ENCODE results near the gene ARX.

ARX gene

DNA sequence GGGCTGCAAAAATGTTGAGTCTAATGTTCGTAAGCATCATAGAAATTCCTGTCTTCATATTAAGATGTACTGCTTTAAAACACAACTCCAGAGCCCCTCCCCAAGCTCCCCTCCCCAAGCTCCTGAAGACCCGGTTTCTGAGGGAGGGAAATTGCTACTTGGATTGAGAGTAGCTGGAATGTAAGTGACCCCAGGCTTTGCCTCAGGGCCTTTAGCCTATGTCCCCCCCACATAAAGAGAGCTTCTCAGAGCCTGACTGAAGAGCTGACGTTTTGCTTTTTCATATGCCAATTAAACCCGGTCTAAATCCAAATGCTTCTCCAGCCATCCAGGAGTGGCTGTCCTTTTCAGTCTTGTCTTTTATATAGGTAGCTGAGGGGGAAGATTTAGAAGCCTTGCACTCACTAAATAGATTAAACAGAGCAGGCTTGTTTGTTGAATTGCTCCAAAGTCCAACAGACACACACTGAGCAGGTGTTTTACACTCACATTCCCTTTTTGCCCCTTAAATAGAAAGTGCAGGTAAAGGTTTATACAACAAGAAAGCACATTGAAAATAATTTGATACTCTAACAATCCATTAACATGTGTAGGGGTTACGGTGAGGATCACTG is 19.6 kb downstream of the ARX start:
- no peak for DNase-seq

DNA sequence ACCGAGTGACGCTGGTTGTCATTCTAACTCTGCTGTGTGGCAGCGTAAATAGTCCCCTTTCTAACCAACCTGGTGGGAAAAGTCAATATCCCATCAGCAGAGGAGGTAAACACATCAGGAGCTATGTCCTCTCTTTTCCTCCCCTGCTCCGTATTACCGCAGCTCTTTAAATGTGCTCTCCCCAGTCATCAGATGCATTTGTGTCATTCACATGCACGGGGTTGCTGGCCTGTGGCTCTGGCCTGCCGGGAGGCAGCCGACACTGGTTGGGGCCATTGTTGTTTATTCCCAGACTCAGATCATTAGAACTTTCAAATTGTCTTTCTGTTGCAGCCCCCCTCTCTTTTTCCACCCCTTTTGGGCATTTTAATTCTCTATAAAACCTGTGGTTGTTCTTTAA is 21.9 kb downstream of the ARX start:
- no peak for DNase-seq

DNA sequence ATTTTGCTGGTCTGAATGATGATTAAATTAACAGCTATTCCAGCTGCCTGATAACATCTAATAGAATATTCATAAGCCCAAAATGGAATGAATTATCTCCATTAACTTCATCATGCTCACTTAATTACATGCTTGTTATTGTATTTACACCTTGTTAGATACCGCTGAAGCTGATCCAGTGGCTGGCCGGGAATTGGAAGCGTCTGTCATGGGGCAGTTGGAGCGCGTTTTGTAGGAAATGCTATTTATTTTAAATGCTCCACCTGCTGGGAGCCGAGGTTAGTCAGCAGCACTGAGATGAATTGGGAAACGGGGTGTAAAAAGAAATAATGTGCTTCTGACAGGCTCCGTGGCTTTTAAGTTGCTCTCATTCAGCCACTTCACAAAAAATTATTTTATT is 25.2 kb downstream of the ARX start:
- DNase-seq = no peak

DNA sequence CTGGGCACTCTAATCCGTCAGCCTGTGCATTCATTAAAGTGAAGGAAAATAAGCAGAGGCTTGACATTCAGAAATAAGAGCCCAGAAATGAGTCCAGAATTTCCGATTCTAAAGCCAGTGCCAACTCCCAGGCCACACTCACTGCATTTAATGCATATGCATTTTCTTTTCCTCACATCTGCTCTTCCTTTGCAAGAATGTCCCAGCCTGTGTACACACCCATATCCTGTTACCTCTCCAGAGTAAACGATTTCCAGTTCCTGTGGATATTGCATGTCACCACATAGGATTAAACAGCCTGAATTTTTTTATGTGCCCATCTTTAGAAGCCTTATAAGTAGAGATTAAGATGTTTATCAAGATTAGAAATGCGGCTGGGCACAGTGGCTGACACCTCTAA is 27.5 kb downstream of the ARX start:
- DNase-seq = no peak

DNA sequence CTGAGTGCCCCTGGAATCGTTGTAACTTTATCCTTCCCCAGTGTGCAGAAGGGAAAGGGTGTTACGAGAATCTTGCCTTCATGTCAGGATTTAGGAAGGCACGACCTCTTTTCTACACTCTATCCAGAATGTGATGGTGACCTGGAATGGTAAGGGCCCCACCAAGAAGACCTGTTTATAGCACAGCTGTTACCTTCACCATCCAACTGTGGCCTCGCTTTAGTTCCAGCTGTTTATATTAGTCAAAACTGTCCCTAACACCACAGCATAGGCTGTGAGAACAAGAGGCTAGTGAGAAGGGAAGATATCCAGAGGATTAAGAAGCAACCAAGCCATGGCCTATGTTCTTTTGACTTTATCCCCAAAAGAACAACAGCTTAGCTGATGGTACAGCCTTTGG is 28.0 kb downstream of the ARX start:
- DNase-seq = no peak

DNA sequence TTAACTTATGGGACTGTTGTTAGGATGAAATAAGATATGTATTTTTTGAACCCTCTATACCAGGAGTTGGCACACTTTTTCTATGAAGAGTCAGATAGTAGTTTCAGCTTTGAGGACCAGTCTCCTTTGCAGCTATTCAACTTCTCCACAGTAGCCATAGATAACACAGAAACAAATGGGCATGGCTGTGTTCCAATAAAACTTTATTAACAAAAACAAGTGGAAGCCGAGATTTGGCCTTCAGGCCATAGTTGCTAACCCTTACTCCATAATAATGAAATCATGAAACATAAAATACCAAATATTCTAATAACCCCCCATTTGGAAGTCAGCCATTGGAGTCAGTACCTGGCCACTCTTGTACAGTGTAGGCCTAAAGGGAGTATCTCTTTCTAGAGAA is 30.6 kb downstream of the ARX start:
- DNase-seq = no peak

DNA sequence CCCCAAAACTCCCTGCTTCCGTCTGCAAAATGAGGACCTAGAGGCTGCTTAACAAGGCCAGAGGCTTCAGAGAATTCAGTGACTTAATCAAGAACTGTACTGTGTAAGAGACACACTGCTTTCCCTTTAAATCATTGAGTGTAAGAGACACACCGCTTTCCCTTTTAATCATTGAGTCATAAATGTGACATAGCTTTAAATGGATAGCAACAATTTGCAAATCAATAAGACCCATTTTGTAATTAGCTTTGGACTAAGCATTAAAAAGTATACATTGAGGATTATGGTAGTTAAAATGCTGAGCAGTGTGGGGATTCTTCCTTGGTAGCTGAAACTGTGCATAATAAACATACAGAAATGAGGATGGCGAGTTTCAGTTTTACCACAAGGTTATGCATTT is 31.8 kb downstream of the ARX start:
- DNase-seq = no peak

DNA sequence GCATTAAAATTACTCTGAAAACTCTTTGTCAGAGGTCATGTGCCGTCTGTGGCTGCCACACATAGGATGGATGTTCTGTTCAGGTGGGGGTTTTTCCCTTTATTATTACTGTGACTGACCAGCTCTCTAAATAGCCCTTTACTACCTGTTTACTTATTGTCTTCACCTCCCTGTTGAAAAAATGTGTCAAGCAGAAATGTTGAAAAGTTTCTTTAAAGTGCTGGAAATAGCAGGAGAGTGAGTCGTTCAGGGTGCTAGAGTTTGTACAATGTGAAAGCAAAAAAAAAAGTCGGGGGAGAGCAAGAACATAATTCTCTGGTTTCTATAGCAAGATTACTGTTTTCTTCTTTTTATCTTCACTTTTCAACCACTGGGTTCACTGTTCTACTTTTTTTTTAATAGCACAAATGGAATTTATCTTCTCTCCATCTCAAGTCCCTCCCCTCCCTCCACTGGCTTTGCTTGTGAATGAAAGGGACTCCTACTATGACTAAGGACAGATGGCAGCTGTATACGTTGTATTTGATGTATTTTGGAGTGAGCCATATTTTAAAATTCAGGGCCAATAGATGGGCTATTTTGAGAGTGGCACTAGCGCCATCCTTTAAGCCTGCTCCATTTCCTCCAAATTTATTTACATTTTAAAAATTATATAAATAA is 33.3 kb downstream of the ARX start:
- DNase-seq = no peak

DNA sequence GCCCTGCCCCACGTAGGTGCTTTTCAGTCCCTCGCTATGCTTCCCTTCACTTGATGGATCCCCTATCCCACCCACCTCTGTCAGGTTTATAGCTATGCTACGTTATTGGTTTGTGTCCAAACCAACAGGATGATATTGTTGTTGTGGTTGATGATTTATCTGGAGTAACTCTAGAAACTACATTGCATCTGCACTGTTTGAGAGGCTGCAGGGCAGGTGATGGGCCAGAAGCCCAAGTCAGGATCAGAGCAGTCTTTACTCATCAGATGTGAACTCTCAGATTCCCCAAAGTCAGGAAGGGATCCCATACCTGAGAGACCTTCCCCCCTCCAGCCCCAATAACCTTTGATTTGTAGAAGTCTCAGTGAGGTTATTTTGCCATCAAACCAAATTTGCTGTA is 34.7 kb downstream of the ARX start:
- DNase-seq = no peak

DNA sequence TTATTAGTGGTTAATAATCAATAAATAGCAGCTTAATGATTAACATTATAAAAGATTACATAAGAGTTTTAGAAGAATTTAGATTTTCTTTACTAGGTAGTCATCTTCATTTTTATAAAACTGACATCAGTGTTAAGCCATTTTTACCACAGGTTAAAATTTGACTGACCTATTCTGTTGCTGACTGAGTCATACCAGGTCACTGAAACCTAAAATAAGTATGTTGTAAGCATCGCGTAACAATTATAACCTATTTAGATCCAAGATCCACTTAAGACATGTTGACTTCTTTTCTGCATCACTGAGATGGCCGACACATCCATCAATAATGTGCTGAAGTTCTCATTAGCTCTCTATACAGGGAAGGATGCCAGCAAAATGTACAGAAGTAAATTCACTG is 36.7 kb downstream of the ARX start:
- no peak for DNase-seq

DNA sequence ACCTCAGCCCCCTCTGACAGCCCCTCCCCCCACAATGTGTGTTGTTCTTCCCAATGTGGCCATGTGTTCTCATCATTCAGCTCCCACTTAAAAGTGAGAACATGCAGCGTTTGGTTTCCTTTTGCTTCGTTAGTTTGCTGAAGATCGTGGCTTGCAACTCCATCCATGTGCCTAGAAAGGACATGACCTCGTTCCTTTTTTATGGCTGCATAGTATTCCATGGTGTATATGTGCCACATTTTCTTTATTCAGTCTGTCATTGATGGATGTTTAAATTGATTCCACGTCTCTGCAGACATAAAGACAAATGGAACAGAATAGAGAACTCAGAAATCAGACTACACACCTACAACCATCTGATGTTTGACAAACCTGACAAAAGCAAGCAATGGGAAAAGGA is 46.0 kb downstream of the ARX start:
- no peak for DNase-seq

DNA sequence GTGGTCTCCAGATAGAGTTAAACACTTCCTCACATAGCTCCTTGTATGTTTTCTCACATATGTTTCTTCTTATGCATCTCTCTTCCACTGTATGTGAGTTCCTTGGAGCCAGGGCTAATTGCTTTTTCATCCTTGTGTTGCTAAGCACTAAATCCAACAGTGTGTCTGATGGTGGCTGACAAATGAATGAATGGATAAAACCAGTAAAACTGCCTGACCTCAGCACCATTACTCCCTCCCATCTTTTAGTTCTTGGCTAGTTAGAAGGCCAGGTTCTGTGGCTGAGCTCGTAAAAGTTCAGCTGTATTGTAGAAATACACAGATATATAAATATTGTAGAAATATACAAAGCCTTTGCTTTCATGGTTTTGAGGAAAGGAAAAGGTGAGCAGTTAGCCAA is 50.4 kb downstream of the ARX start:
- DNase-seq = no peak

DNA sequence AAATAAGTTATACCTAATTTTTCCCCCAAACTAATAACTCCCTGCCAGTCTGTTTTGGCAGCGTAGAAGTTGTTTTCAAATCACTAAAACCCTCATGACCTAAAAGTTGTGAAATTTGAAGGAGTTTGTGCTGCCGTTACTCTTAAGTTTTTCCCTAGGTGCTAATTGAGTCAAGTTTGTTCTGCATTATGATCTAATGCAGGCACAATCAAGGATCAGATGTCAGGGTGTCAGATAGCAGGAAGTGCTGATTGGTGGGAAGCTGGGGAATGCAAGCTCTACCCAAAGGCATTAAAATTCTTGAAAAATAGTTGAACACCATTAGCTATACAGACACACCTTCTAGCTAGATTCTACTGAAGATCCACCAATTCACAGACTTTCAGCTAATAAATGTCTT is 51.9 kb downstream of the ARX start:
- no peak for DNase-seq

DNA sequence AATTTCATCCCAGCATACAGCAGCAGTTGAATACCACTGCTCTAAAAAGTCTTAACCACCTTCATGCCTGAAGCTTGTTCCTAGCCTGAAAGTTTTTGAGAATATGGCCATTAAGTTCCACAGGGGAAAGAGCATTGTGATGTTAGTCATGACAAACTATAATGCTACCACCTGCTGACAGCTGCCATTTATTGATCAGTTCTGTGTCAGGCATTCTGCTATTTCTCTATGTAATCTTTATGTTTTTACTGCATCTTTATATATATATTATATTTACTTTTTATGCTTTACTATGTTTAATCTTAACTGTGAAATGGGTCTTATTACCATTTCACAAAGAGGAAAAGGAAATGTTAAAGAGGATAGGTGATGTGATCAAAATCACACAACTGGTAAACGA is 54.0 kb downstream of the ARX start:
- DNase-seq = no peak

DNA sequence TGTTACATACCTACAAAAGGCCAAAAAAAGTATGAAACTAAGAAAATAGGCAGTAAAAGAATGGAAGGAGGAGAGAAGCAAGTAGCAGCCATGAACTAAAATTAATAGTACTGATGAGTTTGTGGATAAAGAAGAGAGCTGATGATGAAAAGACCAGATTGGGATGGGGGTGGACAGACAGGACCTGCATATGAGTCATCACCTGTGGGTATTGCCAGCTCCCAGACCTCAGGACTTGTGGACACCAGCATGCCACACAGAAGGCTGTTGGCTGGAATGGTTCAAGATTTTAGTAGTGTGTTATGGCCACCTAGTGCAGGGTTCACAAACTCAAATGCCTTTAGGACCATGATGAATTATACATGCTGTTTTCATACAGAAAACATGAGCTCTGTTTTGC is 58.9 kb downstream of the ARX start:
- no peak for DNase-seq

DNA sequence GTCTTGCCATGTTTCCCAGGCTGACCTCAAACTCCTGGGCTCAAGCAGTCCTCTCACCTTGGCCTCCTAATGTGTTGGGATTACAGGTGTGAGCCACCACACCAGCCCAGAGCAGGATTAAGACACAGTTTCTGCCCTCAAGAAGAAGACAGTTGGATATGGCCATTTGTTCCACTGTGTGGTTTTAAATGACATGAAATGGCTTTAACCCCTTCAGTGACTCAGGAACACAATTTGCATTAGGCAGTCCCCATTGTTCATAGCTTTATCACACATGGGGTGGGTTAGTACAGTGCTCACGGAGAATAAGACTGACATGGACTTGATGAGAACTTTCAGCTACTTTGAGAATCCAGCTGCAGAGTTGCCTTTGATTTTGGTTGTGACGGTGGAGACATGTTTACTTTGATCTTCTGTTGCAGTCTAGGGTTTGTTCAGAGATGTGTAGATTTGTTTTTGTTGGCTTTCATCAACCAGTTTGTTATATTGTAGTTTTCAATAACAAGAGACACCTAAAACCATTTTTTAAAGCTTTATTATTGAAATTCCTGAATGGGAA is 60.3 kb downstream of the ARX start:
- no peak for DNase-seq

DNA sequence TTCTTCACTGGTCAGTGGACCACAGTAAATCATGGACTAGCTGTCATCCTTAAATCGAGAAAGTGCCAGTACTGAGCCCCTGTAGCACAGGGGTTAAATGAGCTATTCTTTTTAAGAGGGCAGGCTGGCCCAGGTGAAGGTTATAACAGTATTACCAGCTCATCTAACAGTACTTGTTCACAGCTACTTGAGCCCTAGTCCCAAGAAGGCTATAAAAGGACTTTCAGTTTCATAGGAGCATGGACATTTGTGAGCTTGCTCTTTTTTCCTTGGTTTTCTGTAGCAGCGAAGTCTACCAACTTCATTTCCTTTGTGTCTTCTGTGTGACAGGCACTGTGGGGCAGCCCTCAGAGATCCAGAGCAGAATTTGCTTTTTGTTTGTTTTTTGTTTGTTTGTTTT is 61.0 kb downstream of the ARX start:
- no peak for DNase-seq
